Measurements from ENCODE around the gene SPDYE2.
"Not testable (repeated sequence)": the region's sequence is repeated elsewhere in the genome, so short reads cannot be mapped to it uniquely, and the experiment has no call there.

- TF ChIP-seq, protein P1, sequence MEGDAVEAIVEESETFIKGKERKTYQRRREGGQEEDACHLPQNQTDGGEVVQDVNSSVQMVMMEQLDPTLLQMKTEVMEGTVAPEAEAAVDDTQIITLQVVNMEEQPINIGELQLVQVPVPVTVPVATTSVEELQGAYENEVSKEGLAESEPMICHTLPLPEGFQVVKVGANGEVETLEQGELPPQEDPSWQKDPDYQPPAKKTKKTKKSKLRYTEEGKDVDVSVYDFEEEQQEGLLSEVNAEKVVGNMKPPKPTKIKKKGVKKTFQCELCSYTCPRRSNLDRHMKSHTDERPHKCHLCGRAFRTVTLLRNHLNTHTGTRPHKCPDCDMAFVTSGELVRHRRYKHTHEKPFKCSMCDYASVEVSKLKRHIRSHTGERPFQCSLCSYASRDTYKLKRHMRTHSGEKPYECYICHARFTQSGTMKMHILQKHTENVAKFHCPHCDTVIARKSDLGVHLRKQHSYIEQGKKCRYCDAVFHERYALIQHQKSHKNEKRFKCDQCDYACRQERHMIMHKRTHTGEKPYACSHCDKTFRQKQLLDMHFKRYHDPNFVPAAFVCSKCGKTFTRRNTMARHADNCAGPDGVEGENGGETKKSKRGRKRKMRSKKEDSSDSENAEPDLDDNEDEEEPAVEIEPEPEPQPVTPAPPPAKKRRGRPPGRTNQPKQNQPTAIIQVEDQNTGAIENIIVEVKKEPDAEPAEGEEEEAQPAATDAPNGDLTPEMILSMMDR (conservative IDR thresholded peaks at IDR 0.05 in 1 of 2, IDR thresholded peaks at IDR 0.05 in 1 of 2; ENCODE audit: extremely low read depth in 1 of 2, insufficient read depth in 1 of 2, low read depth in 1 of 2, low read length in 2 of 2), result not testable (repeated sequence)
- not testable (repeated sequence) for TF ChIP-seq EZH2 (IDR thresholded peaks at IDR 0.05; ENCODE audit: borderline replicate concordance, low read length)
Observed at GRCh38 chr7:102524803-102525202, 26.2 kb upstream of the SPDYE2 start.
